Measurements from ENCODE around the gene RNF183. TPM values are rescaled to one million over a fixed set of nuclear protein-coding genes. Genes with fewer than 3 reads are reported as not detected.
A peak's percentile ranks its signal among the peaks of the same experiment; 100 is the strongest.

The RNF183 gene
- total RNA-seq, 1 donor from 2014 or later = not detected

- Mint-ChIP-seq H3K36me3 (ENCODE audit: unreplicated experiment) (peaks cover 8% of the 10 kb centered on the region), H3K27me3 (ENCODE audit: unreplicated experiment) (peaks cover 23% of the 10 kb centered on the region), H3K9me3 (ENCODE audit: unreplicated experiment) (no peaks in the 10 kb centered on the region), H3K4me3 (ENCODE audit: unreplicated experiment) (no peak overlapping the region), H3K4me1 (ENCODE audit: unreplicated experiment) (no peaks in the 10 kb centered on the region), H3K27ac (ENCODE audit: unreplicated experiment) (no peak overlapping the region)
- peak; percentile 25 for TF ChIP-seq CTCF (IDR thresholded peaks at IDR 0.05)
- DNase-seq (ENCODE audit: extremely low spot score, unreplicated experiment) = no peak
These were observed 14.6 kb upstream of the RNF183 start for GRCh38 chr9:113317777-113318176.

GRCh38 chr9:113316030-113316429 is 12.9 kb upstream of the RNF183 start:
- H3K4me3 Mint-ChIP-seq (ENCODE audit: unreplicated experiment) = no peak overlapping the region
- no peak for DNase-seq (ENCODE audit: extremely low spot score, unreplicated experiment)
- no peaks in the 10 kb centered on the region for H3K9me3 Mint-ChIP-seq (ENCODE audit: unreplicated experiment)
- H3K4me1 Mint-ChIP-seq (ENCODE audit: unreplicated experiment) = no peaks in the 10 kb centered on the region
- H3K36me3 Mint-ChIP-seq (ENCODE audit: unreplicated experiment) = peaks cover 8% of the 10 kb centered on the region
- H3K27ac Mint-ChIP-seq (ENCODE audit: unreplicated experiment) = no peak overlapping the region
- TF ChIP-seq CTCF (IDR thresholded peaks at IDR 0.05) = no peak
- peaks cover 12% of the 10 kb centered on the region for H3K27me3 Mint-ChIP-seq (ENCODE audit: unreplicated experiment)

- H3K9me3 Mint-ChIP-seq (ENCODE audit: unreplicated experiment) = no peaks in the 10 kb centered on the region
- DNase-seq (ENCODE audit: extremely low spot score, unreplicated experiment) = no peak
- peaks cover 8% of the 10 kb centered on the region for H3K36me3 Mint-ChIP-seq (ENCODE audit: unreplicated experiment)
- H3K4me1 Mint-ChIP-seq (ENCODE audit: unreplicated experiment) = no peaks in the 10 kb centered on the region
- no peak for TF ChIP-seq CTCF (IDR thresholded peaks at IDR 0.05)
- H3K4me3 Mint-ChIP-seq (ENCODE audit: unreplicated experiment) = no peak overlapping the region
- no peak overlapping the region for H3K27ac Mint-ChIP-seq (ENCODE audit: unreplicated experiment)
- H3K27me3 Mint-ChIP-seq (ENCODE audit: unreplicated experiment) = peaks cover 12% of the 10 kb centered on the region
These were observed 12.1 kb upstream of the RNF183 start for GRCh38 chr9:113315231-113315630.

GRCh38 chr9:113313261-113313660 is 10.1 kb upstream of the RNF183 start:
- Mint-ChIP-seq H3K36me3 (ENCODE audit: unreplicated experiment) (peaks cover 2% of the 10 kb centered on the region), H3K4me1 (ENCODE audit: unreplicated experiment) (no peaks in the 10 kb centered on the region), H3K4me3 (ENCODE audit: unreplicated experiment) (no peak overlapping the region), H3K27ac (ENCODE audit: unreplicated experiment) (no peak overlapping the region), H3K9me3 (ENCODE audit: unreplicated experiment) (no peaks in the 10 kb centered on the region), H3K27me3 (ENCODE audit: unreplicated experiment) (peaks cover 14% of the 10 kb centered on the region)
- no peak for TF ChIP-seq CTCF (IDR thresholded peaks at IDR 0.05)
- DNase-seq (ENCODE audit: extremely low spot score, unreplicated experiment) = no peak

GRCh38 chr9:113311961-113312360 is 8.8 kb upstream of the RNF183 start:
- no peak for DNase-seq (ENCODE audit: extremely low spot score, unreplicated experiment)
- Mint-ChIP-seq H3K9me3 (ENCODE audit: unreplicated experiment) (no peaks in the 10 kb centered on the region), H3K4me1 (ENCODE audit: unreplicated experiment) (no peaks in the 10 kb centered on the region), H3K27ac (ENCODE audit: unreplicated experiment) (no peak overlapping the region), H3K4me3 (ENCODE audit: unreplicated experiment) (no peak overlapping the region), H3K36me3 (ENCODE audit: unreplicated experiment) (no peaks in the 10 kb centered on the region), H3K27me3 (ENCODE audit: unreplicated experiment) (peaks cover 10% of the 10 kb centered on the region)
- TF ChIP-seq CTCF (IDR thresholded peaks at IDR 0.05) = no peak
